Fibroblast of pulmonary artery (primary cell): ENCODE results near the gene CAMSAP1.
"Not testable (repeated sequence)": the region's sequence is repeated elsewhere in the genome, so short reads cannot be mapped to it uniquely, and the experiment has no call there.

Experiments
- DNase-seq: peaks from one replicate; pipeline ENCODE4 v3.0.0-alpha.2; 2010; ENCODE audit warnings: low read depth
- H3K4me3 ChIP-seq: replicated peaks from 2 replicates; pipeline ENCODE4 v1.5.1; 2011; ENCODE audit warnings: low read depth, mild to moderate bottlenecking, control low read depth, low read length, moderate library complexity
- TF ChIP-seq, protein P1 (sequence below): IDR thresholded peaks from 2 replicates; pipeline ENCODE4 v1.5.1; 2011; ENCODE audit warnings: mild to moderate bottlenecking, control low read depth, low read length, inconsistent platforms; ENCODE audit errors: missing control alignments

Gene CAMSAP1

DNA sequence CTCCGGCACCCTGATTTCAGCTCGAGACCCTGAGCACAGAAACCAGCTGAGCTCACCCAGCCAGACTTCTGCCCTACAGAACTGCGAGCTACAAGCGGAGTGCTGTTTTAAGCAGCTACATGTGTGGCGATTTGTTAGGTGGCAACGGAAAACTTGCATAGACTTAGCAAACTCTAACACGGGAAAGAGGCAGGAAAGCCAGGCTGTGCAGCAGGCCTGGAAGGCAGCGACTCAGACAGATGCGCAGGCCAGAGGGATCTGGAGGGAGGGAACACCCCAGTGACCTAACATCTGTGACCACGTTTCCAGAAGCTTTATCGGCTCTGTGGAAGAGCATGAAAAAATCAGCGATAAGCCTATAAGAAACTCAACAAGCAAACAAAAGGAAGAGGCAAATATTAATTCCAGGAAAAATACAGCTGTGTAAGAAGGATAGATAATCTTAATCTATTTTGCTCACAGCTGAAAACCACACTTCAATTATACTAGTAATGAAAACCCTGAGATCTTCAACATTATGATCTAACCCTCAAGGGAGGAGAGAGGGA, 42.9 kb upstream of the CAMSAP1 start:
- no peak for DNase-seq
- TF ChIP-seq, protein P1, sequence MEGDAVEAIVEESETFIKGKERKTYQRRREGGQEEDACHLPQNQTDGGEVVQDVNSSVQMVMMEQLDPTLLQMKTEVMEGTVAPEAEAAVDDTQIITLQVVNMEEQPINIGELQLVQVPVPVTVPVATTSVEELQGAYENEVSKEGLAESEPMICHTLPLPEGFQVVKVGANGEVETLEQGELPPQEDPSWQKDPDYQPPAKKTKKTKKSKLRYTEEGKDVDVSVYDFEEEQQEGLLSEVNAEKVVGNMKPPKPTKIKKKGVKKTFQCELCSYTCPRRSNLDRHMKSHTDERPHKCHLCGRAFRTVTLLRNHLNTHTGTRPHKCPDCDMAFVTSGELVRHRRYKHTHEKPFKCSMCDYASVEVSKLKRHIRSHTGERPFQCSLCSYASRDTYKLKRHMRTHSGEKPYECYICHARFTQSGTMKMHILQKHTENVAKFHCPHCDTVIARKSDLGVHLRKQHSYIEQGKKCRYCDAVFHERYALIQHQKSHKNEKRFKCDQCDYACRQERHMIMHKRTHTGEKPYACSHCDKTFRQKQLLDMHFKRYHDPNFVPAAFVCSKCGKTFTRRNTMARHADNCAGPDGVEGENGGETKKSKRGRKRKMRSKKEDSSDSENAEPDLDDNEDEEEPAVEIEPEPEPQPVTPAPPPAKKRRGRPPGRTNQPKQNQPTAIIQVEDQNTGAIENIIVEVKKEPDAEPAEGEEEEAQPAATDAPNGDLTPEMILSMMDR, result no peak
- no peak overlapping the region for H3K4me3 ChIP-seq

DNA sequence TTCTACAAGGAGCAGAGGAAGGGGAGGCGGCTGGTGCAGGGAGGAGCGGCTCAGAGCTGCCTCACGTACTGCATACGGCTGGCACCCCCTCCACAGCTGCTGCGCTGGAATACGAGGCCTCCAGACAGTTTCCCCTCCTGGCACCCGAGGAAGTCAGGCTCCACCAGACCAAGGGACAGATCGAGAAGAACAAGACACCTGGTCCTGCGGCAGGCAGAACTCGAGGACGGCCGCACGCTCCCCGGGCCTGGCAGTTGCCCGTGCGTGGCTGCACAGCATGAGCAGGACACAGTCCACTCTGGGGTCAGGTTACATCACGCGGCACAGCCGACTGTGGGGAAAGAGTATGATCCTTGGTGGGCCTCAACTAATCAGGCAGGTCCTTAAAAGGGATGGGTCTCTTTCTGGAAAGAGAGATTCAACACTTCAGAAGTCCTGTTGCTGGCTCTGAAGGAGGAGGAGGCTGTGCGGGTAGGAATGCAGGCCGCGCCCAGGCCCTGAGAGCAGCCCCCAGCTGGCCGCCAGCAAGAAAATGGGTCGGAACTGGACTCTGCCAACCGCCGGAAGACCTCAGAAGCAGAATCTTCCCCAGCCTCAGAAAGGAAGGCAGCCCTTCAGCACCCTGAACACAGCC, 42.3 kb upstream of the CAMSAP1 start:
- no peak overlapping the region for H3K4me3 ChIP-seq
- TF ChIP-seq, protein P1, result no peak
- no peak for DNase-seq

DNA sequence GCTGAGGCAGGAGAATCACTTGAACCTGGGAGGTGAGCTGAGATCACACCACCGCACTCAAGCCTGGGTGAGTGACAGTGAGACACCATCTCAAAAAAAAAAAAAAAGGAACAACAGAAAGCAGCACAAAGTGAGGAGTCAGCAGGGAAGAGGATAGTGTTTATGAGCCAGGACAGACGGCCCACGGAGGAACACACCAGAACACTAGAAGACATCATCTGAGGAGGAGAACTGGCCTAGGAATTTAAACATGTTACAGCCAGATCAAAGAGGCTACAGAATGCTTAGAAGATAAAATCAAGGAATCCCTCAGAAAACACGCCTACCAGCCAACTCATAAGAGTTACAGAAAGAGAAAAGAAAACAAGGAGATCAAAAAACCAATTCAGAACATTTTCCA, 41.6 kb upstream of the CAMSAP1 start:
- no peak overlapping the region for H3K4me3 ChIP-seq
- TF ChIP-seq, protein P1, result no peak
- DNase-seq, result no peak

DNA sequence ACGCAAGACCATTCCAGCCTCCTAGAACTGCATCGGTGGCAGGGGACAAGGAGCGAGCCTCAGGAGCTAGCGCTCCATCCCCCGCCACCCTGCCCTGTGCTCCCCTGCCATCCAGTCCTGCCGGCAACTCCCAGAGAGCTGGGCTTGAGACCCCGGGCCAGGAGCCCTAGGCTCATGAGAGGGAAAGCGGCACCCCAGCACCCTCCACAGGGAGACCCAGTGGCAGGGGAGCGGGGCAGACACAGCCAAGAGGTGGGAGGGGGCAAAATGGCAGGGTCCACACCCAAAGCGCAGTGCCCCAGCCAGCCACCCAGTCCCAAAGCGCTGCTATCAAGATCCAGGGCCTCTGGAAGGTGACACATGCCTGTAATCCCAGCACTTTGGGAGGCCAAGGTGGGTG, 41.1 kb upstream of the CAMSAP1 start:
- H3K4me3 ChIP-seq, result no peak overlapping the region
- DNase-seq, result no peak
- TF ChIP-seq, protein P1, result no peak

DNA sequence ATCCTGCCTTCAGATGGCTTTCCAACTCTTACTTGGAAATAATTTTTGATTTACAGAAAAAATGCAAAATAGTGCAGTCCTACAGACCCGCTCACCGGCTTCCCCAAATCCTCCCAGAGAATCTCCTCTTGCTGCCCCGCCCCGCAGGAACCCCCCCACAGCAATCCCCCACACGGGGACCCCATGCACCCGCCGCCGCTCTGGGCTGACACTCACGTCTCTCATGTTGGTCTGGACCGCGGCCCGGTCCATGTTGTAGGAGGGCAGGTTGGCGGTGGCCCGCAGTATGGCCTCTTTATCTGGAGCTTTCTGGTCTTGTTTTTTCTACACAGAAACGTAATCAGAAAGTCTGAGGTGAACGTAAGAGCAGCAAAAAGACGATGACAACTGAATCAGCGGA, 40.2 kb upstream of the CAMSAP1 start:
- TF ChIP-seq, protein P1, result no peak
- H3K4me3 ChIP-seq, result no peak overlapping the region
- no peak for DNase-seq

DNA sequence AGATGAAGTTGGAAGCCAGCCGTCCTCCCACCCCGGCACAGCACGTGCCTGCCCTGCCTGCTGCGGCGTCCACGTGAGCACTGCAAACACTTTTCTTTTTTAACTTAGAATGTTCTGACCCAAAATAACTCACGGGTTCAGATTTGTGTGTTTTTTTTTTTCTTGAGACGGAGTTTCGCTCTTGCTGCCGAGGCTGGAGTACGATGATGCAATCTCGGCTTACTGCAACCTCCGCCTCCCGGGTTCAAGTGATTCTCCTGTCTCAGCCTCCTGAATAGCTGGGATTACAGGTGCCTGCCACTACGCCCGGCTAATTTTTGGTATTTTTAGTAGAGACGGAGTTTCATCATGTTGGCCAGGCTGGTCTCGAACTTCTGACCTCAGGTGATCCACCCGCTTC, 39.8 kb upstream of the CAMSAP1 start:
- H3K4me3 ChIP-seq, DNase-seq: not testable (repeated sequence)

DNA sequence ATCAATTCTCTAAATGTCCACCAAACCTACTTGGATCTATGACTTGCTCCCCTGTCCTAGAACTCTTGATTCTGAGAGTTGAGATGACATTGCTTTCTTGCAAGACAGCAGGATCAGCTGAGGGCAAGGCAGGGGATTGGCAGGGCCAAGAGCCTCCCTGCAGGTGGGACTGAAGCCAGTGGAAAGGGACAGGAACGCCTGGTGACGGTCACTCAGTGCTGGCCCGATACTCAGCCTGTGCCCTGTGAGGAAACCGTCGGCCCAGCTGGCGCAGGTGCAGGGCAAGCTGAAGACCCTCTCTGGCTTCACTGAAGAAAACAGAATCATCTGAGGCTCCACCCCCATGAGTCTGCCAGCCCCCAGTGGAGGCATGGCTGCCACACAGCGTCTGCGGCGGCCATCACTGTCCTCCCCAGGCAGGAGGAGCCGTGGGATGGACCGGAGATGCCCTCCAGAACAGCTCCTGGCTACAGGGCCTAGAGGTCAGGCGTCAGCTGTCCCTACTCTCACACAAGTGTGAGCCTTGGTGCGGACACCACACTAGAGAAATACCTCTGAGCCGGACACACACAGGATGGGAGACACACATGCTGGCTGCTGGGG, 39.1 kb upstream of the CAMSAP1 start:
- TF ChIP-seq, protein P1, result no peak
- no peak overlapping the region for H3K4me3 ChIP-seq
- no peak for DNase-seq
